ENCODE data around the gene SUN5. TPM values are rescaled to one million over a fixed set of nuclear protein-coding genes. Genes with fewer than 3 reads are reported as not detected.

Gene SUN5
- total RNA-seq, 4 donors from 2014 or later, result not detected

DNA sequence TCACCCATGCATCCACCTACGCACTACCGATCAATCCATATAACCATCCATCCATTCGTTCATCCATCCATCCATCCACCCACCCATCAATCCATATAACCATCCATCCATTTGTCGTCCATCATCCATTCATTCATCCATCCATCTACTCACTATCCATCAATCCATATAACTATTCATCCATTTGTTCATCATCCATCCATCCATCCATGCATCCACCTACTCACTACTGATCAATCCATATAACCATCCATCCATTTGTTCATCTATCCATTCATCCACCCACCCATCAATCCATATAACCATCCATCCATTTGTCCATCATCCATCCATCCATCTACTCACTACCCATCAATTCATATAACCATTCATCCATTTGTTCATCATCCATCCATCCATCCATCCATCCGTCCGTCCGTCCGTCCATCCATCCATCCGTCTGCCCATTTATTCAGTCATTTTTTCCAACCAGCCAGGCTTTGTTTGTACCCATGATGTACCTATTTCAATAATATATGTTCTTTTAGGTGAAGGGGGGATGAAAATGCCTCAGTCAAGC lies 21.2 kb upstream of the SUN5 start:
- WGBS, 2 donors (ENCODE audit: low coverage in 1 of 2), result 76 to 90% methylated on average over 9 of the region's 9 CpGs
- no peak overlapping the region for H3K4me3 ChIP-seq
- no peak for DNase-seq
- H3K36me3 ChIP-seq, result no peaks in the 10 kb centered on the region
- H3K4me1 ChIP-seq, result no peaks in the 10 kb centered on the region
- H3K27ac ChIP-seq, result no peak overlapping the region
- TF ChIP-seq, protein P1, sequence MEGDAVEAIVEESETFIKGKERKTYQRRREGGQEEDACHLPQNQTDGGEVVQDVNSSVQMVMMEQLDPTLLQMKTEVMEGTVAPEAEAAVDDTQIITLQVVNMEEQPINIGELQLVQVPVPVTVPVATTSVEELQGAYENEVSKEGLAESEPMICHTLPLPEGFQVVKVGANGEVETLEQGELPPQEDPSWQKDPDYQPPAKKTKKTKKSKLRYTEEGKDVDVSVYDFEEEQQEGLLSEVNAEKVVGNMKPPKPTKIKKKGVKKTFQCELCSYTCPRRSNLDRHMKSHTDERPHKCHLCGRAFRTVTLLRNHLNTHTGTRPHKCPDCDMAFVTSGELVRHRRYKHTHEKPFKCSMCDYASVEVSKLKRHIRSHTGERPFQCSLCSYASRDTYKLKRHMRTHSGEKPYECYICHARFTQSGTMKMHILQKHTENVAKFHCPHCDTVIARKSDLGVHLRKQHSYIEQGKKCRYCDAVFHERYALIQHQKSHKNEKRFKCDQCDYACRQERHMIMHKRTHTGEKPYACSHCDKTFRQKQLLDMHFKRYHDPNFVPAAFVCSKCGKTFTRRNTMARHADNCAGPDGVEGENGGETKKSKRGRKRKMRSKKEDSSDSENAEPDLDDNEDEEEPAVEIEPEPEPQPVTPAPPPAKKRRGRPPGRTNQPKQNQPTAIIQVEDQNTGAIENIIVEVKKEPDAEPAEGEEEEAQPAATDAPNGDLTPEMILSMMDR (IDR thresholded peaks at IDR 0.05), result no peak
- no peak for TF ChIP-seq POLR2A (IDR thresholded peaks at IDR 0.05)
- no peak for TF ChIP-seq POLR2AphosphoS5 (IDR thresholded peaks at IDR 0.05)
- no peak for TF ChIP-seq EP300 (IDR thresholded peaks at IDR 0.05; ENCODE audit: low read depth)
- intact Hi-C loops (cut with DNase I; ENCODE audit: low total_unique reads) (no loop called here), in situ Hi-C loops (cut with MboI; ENCODE audit: low pct_ligation_motif_present in 1 of 4, low pct_unique_long_range_greater_than_20kb in 1 of 4, low sequenced_read_pairs in 3 of 4) (no loop called here)
- no peaks in the 10 kb centered on the region for H3K27me3 ChIP-seq
- H3K9me3 ChIP-seq, result no peaks in the 10 kb centered on the region

- DNase-seq, result no peak
- intact Hi-C loops (cut with DNase I; ENCODE audit: low total_unique reads), result no loop called here
- WGBS, 2 donors (ENCODE audit: low coverage in 1 of 2), result 66 to 86% methylated on average over 2 to 5 of the region's 5 CpGs
- Histone ChIP-seq H3K4me1 (no peaks in the 10 kb centered on the region), H3K4me3 (no peak overlapping the region), H3K36me3 (no peaks in the 10 kb centered on the region), H3K9me3 (no peaks in the 10 kb centered on the region), H3K27ac (no peak overlapping the region), H3K27me3 (no peaks in the 10 kb centered on the region)
- in situ Hi-C loops (cut with MboI; ENCODE audit: low pct_ligation_motif_present in 1 of 4, low pct_unique_long_range_greater_than_20kb in 1 of 4, low sequenced_read_pairs in 3 of 4), result no loop called here
- TF ChIP-seq EP300 (IDR thresholded peaks at IDR 0.05; ENCODE audit: low read depth) (no peak), POLR2A (IDR thresholded peaks at IDR 0.05) (no peak), POLR2AphosphoS5 (IDR thresholded peaks at IDR 0.05) (no peak)
- TF ChIP-seq, protein P1 (IDR thresholded peaks at IDR 0.05), result no peak
Measured at GRCh38 chr20:33024609-33025317, 20.5 kb upstream of the SUN5 start.

- H3K9me3 ChIP-seq, result no peaks in the 10 kb centered on the region
- no peak overlapping the region for H3K4me3 ChIP-seq
- no peaks in the 10 kb centered on the region for H3K27me3 ChIP-seq
- no peaks in the 10 kb centered on the region for H3K4me1 ChIP-seq
- in situ Hi-C loops (cut with MboI; ENCODE audit: low pct_ligation_motif_present in 1 of 4, low pct_unique_long_range_greater_than_20kb in 1 of 4, low sequenced_read_pairs in 3 of 4) (no loop called here), intact Hi-C loops (cut with DNase I; ENCODE audit: low total_unique reads) (no loop called here)
- DNase-seq, result no peak
- WGBS, 2 donors (ENCODE audit: low coverage in 1 of 2), result 58 to 60% methylated on average over 1 of the region's 1 CpG
- no peaks in the 10 kb centered on the region for H3K36me3 ChIP-seq
- TF ChIP-seq EP300 (IDR thresholded peaks at IDR 0.05; ENCODE audit: low read depth) (no peak), POLR2A (IDR thresholded peaks at IDR 0.05) (no peak), POLR2AphosphoS5 (IDR thresholded peaks at IDR 0.05) (no peak)
- TF ChIP-seq, protein P1 (IDR thresholded peaks at IDR 0.05), result no peak
- H3K27ac ChIP-seq, result no peak overlapping the region
Measured at GRCh38 chr20:33024243-33024560, 20.0 kb upstream of the SUN5 start.

- Histone ChIP-seq H3K4me1 (no peaks in the 10 kb centered on the region), H3K4me3 (no peak overlapping the region), H3K27ac (no peak overlapping the region), H3K9me3 (no peaks in the 10 kb centered on the region), H3K27me3 (no peaks in the 10 kb centered on the region), H3K36me3 (no peaks in the 10 kb centered on the region)
- in situ Hi-C loops (cut with MboI; ENCODE audit: low pct_ligation_motif_present in 1 of 4, low pct_unique_long_range_greater_than_20kb in 1 of 4, low sequenced_read_pairs in 3 of 4), result no loop called here
- intact Hi-C loops (cut with DNase I; ENCODE audit: low total_unique reads), result no loop called here
- TF ChIP-seq, protein P1 (IDR thresholded peaks at IDR 0.05), result no peak
- no peak for TF ChIP-seq EP300 (IDR thresholded peaks at IDR 0.05; ENCODE audit: low read depth)
- TF ChIP-seq POLR2AphosphoS5 (IDR thresholded peaks at IDR 0.05), result no peak
- TF ChIP-seq POLR2A (IDR thresholded peaks at IDR 0.05), result no peak
- WGBS, 2 donors (ENCODE audit: low coverage in 1 of 2), result 0 to 68% methylated on average over 1 to 6 of the region's 6 CpGs
- DNase-seq, result no peak
Measured at GRCh38 chr20:33023439-33024242, 19.4 kb upstream of the SUN5 start.
